ENCODE measurements around the gene NFAM1.

GRCh38 chr22:42345458-42345857 lies 86.7 kb downstream of the NFAM1 start:
- TF ChIP-seq CTCF (IDR thresholded peaks at IDR 0.05) (no peak), POLR2A (IDR thresholded peaks at IDR 0.05) (no peak), EP300 (IDR thresholded peaks at IDR 0.05) (no peak), POLR2AphosphoS5 (IDR thresholded peaks at IDR 0.05) (no peak)
